GM23248 (cell line): ENCODE data around the gene SUPT3H. TPM values are rescaled to one million over a fixed set of nuclear protein-coding genes. Genes with fewer than 3 reads are reported as not detected.
A peak's percentile ranks its signal among the peaks of the same experiment; 100 is the strongest.

Source experiments
- DNase-seq: peaks from one replicate; pipeline ENCODE4 v3.0.0-alpha.2; 2015
- H2AFZ ChIP-seq: fragments of 200-600 bp; sonication (generic); 2 replicates; pipeline ENCODE4 v1.6.1; 2016; ENCODE audit warnings: antibody characterized with exemption
- H3F3A ChIP-seq: fragments of 200-600 bp; sonication (generic); 2 replicates; pipeline ENCODE4 v1.6.1; 2016; ENCODE audit warnings: mild to moderate bottlenecking, antibody characterized with exemption, mixed run types; ENCODE audit not compliant: insufficient read depth
- H3K27ac ChIP-seq: fragments of 200-600 bp; sonication (generic); 2 replicates; pipeline ENCODE4 v1.5.1; 2016; ENCODE audit warnings: mild to moderate bottlenecking
- H3K27me3 ChIP-seq: fragments of 200-600 bp; sonication (generic); replicated peaks from 2 replicates; pipeline ENCODE4 v1.6.1; 2016; ENCODE audit warnings: mild to moderate bottlenecking; ENCODE audit not compliant: insufficient read depth
- H3K36me3 ChIP-seq: fragments of 200-600 bp; sonication (generic); 2 replicates; pipeline ENCODE4 v1.6.1; 2016; ENCODE audit warnings: low read depth, mild to moderate bottlenecking
- H3K4me1 ChIP-seq: fragments of 200-600 bp; sonication (generic); 2 replicates; pipeline ENCODE4 v1.6.1; 2016; ENCODE audit warnings: mild to moderate bottlenecking; ENCODE audit not compliant: insufficient read depth
- H3K4me2 ChIP-seq: fragments of 200-600 bp; sonication (generic); one replicate; pipeline ENCODE4 v1.6.1; 2016; ENCODE audit warnings: mild to moderate bottlenecking; ENCODE audit not compliant: unreplicated experiment
- H3K4me3 ChIP-seq: fragments of 200-600 bp; sonication (generic); 2 replicates; pipeline ENCODE4 v1.5.1; 2016; ENCODE audit warnings: mild to moderate bottlenecking
- H3K79me2 ChIP-seq: fragments of 200-600 bp; sonication (generic); 2 replicates; pipeline ENCODE4 v1.6.1; 2016; ENCODE audit warnings: mild to moderate bottlenecking; ENCODE audit not compliant: insufficient read depth
- H3K9ac ChIP-seq: fragments of 200-600 bp; sonication (generic); 2 replicates; pipeline ENCODE4 v1.6.1; 2016; ENCODE audit warnings: mild to moderate bottlenecking
- H3K9me2 ChIP-seq: fragments of 200-600 bp; sonication (generic); 2 replicates; pipeline ENCODE4 v1.6.1; 2016; ENCODE audit warnings: mixed run types, mild to moderate bottlenecking, moderate library complexity; ENCODE audit not compliant: insufficient read depth
- H3K9me3 ChIP-seq: fragments of 200-600 bp; sonication (generic); one replicate; pipeline ENCODE4 v1.6.1; 2017; ENCODE audit warnings: low read depth
- H4K20me1 ChIP-seq: fragments of 200-600 bp; sonication (generic); 2 replicates; pipeline ENCODE4 v1.6.0; 2016; ENCODE audit not compliant: insufficient read depth
- EZH2 ChIP-seq: fragments of 200-600 bp; sonication (generic); IDR thresholded peaks from 2 replicates; pipeline ENCODE4 v1.6.1; 2018; ENCODE audit warnings: antibody characterized with exemption, mild to moderate bottlenecking; ENCODE audit not compliant: insufficient read depth, poor library complexity, severe bottlenecking
- EZH2phosphoT487 ChIP-seq: fragments of 200-600 bp; sonication (generic); IDR thresholded peaks from 2 replicates; pipeline ENCODE4 v1.6.1; 2018; ENCODE audit warnings: antibody characterized with exemption, moderate library complexity, mild to moderate bottlenecking, low read depth; ENCODE audit not compliant: insufficient read depth
- WGBS, 2 experiments: methylation state at CpG; one replicate each; pipeline ENCODE4 v1.1.6; 2015 to 2017; ENCODE audit warnings: low lambda C conversion rate in 2 of 2, low coverage in 1 of 2; ENCODE audit errors: missing lambda C conversion rate in 2 of 2; 5-methylcytosine and 5-hydroxymethylcytosine counted together
- in situ Hi-C: fragments of 300-500 bp; cut with MboI; formaldehyde crosslinking; loops from 2 replicates; pipeline ENCODE4 v1.15.0; 2020
- polyA plus RNA-seq: library from polyadenylated mRNA; unstranded; fragments of >200 nt; fragmentation: Nextera tagmentation; extraction: Ambion mirVana; gene quantifications from 2 replicates; pipeline ENCODE4 v1.2.1, GENCODE V29; 2016
- total RNA-seq: library from RNA; depleted of rRNA; stranded (reverse); fragments of >200 nt; shearing (Covaris generic); gene quantifications from 2 replicates; pipeline ENCODE4 v1.2.3, GENCODE V29; 2014

Gene SUPT3H
- total and polyA plus RNA-seq, 2 experiments from 2014 or later, result 9.3 to 12.4 TPM

- no peak overlapping the region for H3K9ac ChIP-seq
- H3K27ac ChIP-seq, result no peak overlapping the region
- H3K9me3 ChIP-seq, result no peaks in the 10 kb centered on the region
- in situ Hi-C loops, result no loop called here
- H4K20me1 ChIP-seq, result no peaks in the 10 kb centered on the region
- no peaks in the 10 kb centered on the region for H3K9me2 ChIP-seq
- no peak overlapping the region for H3K4me2 ChIP-seq
- no peak overlapping the region for H3K4me3 ChIP-seq
- H2AFZ ChIP-seq, result no peak overlapping the region
- DNase-seq, result no peak
- no peaks in the 10 kb centered on the region for H3K4me1 ChIP-seq
- H3F3A ChIP-seq, result no peaks in the 10 kb centered on the region
- TF ChIP-seq EZH2 (no peak), EZH2phosphoT487 (no peak)
- no peaks in the 10 kb centered on the region for H3K27me3 ChIP-seq
- WGBS, 2 experiments, result 77 to 80% methylated on average over 3 of the region's 3 CpGs
- no peaks in the 10 kb centered on the region for H3K36me3 ChIP-seq
- no peaks in the 10 kb centered on the region for H3K79me2 ChIP-seq
Observed at GRCh38 chr6:45036103-45036502, 341.6 kb downstream of the SUPT3H start.

- H3K79me2 ChIP-seq, result no peaks in the 10 kb centered on the region
- H3K27ac ChIP-seq, result no peak overlapping the region
- no peaks in the 10 kb centered on the region for H3F3A ChIP-seq
- no peaks in the 10 kb centered on the region for H3K36me3 ChIP-seq
- no peak for DNase-seq
- TF ChIP-seq EZH2phosphoT487, result no peak
- no peak for TF ChIP-seq EZH2
- no peaks in the 10 kb centered on the region for H3K4me1 ChIP-seq
- peaks cover 6% of the 10 kb centered on the region for H3K9me3 ChIP-seq
- no peaks in the 10 kb centered on the region for H3K9me2 ChIP-seq
- no peak overlapping the region for H2AFZ ChIP-seq
- H3K4me2 ChIP-seq, result no peak overlapping the region
- 95 to 100% methylated on average over 2 of the region's 2 CpGs for WGBS, 2 experiments
- no peak overlapping the region for H3K4me3 ChIP-seq
- no peak overlapping the region for H3K9ac ChIP-seq
- in situ Hi-C loops, result no loop called here
- H3K27me3 ChIP-seq, result no peaks in the 10 kb centered on the region
- H4K20me1 ChIP-seq, result no peaks in the 10 kb centered on the region
Observed at GRCh38 chr6:45032426-45032825, 345.3 kb downstream of the SUPT3H start.

GRCh38 chr6:45031601-45032000 is 346.1 kb downstream of the SUPT3H start:
- 97 to 100% methylated on average over 1 of the region's 1 CpG for WGBS, 2 experiments
- in situ Hi-C loops, result no loop called here

GRCh38 chr6:45027126-45027525 is 350.6 kb downstream of the SUPT3H start:
- Histone ChIP-seq H3K9me2 (no peaks in the 10 kb centered on the region), H3K27ac (no peak overlapping the region), H3K36me3 (no peaks in the 10 kb centered on the region), H3F3A (no peaks in the 10 kb centered on the region), H3K4me1 (no peaks in the 10 kb centered on the region), H3K27me3 (no peaks in the 10 kb centered on the region), H3K79me2 (no peaks in the 10 kb centered on the region), H3K9ac (no peak overlapping the region), H4K20me1 (no peaks in the 10 kb centered on the region), H3K4me2 (no peak overlapping the region), H3K9me3 (peaks cover 6% of the 10 kb centered on the region), H3K4me3 (no peak overlapping the region), H2AFZ (no peak overlapping the region)
- 83 to 86% methylated on average over 4 of the region's 4 CpGs for WGBS, 2 experiments
- TF ChIP-seq EZH2phosphoT487 (no peak), EZH2 (no peak)
- in situ Hi-C loops, result no loop called here
- DNase-seq, result no peak

More at GRCh38 chr6:45031601-45032000, 346.1 kb downstream of the SUPT3H start:
- H3K4me3 ChIP-seq, result no peak overlapping the region
- H3K27me3 ChIP-seq, result no peaks in the 10 kb centered on the region
- H3K36me3 ChIP-seq, result no peaks in the 10 kb centered on the region
- no peak overlapping the region for H3K27ac ChIP-seq
- no peaks in the 10 kb centered on the region for H3K4me1 ChIP-seq
- no peak for DNase-seq
- H2AFZ ChIP-seq, result no peak overlapping the region
- no peaks in the 10 kb centered on the region for H3K9me2 ChIP-seq
- no peaks in the 10 kb centered on the region for H4K20me1 ChIP-seq
- peaks cover 6% of the 10 kb centered on the region for H3K9me3 ChIP-seq
- no peak overlapping the region for H3K4me2 ChIP-seq
- no peaks in the 10 kb centered on the region for H3K79me2 ChIP-seq
- H3K9ac ChIP-seq, result no peak overlapping the region
- H3F3A ChIP-seq, result no peaks in the 10 kb centered on the region
- TF ChIP-seq EZH2 (no peak), EZH2phosphoT487 (no peak)

GRCh38 chr6:45026003-45026516 is 351.7 kb downstream of the SUPT3H start:
- no peak overlapping the region for H3K27ac ChIP-seq
- H3K27me3 ChIP-seq, result no peaks in the 10 kb centered on the region
- H3K79me2 ChIP-seq, result no peaks in the 10 kb centered on the region
- in situ Hi-C loops, result no loop called here
- H3K9me3 ChIP-seq, result peaks cover 6% of the 10 kb centered on the region
- H3K9ac ChIP-seq, result no peak overlapping the region
- H3F3A ChIP-seq, result no peaks in the 10 kb centered on the region
- H3K9me2 ChIP-seq, result no peaks in the 10 kb centered on the region
- H3K4me2 ChIP-seq, result no peak overlapping the region
- H4K20me1 ChIP-seq, result no peaks in the 10 kb centered on the region
- H3K4me1 ChIP-seq, result 0 out of 2 replicates have a peak, but pooled peaks cover 9% of the 10 kb centered on the region
- H3K36me3 ChIP-seq, result no peaks in the 10 kb centered on the region
- H3K4me3 ChIP-seq, result no peak overlapping the region
- TF ChIP-seq EZH2phosphoT487 (no peak), EZH2 (no peak)
- WGBS, 2 experiments, result 96% methylated on average over 2 of the region's 2 CpGs
- no peak overlapping the region for H2AFZ ChIP-seq
- peak; percentile 33 for DNase-seq
